Measurements from ENCODE around the gene PEX14. TPM values are rescaled to one million over a fixed set of nuclear protein-coding genes. Genes with fewer than 3 reads are reported as not detected.
"Not testable (repeated sequence)": the region's sequence is repeated elsewhere in the genome, so short reads cannot be mapped to it uniquely, and the experiment has no call there.

PEX14 gene
- total and polyA plus RNA-seq, 11 donors = 14.9 to 28.7 (median 20.4) TPM

GRCh38 chr1:10502206-10502605, 27.5 kb downstream of the PEX14 start:
- Histone ChIP-seq H3K4me1 (peaks cover 0 to 8% (median 0%) of the 10 kb centered on the region in 12 donors), H3K36me3 (peaks cover 0 to 4% (median 0%) of the 10 kb centered on the region in 9 donors), H3K27ac (no peak overlapping the region), H3K9me3 (no peaks in the 10 kb centered on the region), H3K27me3 (no peaks in the 10 kb centered on the region), H3K4me3 (no peak overlapping the region)
- no peak for DNase-seq
- WGBS, 4 donors = 81 to 89% (median 84%) methylated on average over 5 of the region's 5 CpGs
- ATAC-seq = no peak
- TF ChIP-seq CTCF (IDR thresholded peaks at IDR 0.05) (no peak), POLR2A (IDR thresholded peaks at IDR 0.05) (no peak)
- intact Hi-C loops (cut with DNase I) = loop anchor here in 2 of 10 donors (10.0 kb wide), 1 partner anchor 443 kb away; no protein-coding TSS in a partner anchor

- TF ChIP-seq CTCF (IDR thresholded peaks at IDR 0.05) (no peak), POLR2A (IDR thresholded peaks at IDR 0.05) (no peak)
- ATAC-seq = no peak
- peaks cover 0 to 15% (median 5%) of the 10 kb centered on the region in 12 donors for H3K4me1 ChIP-seq
- 62 to 77% (median 71%) methylated on average over 5 of the region's 5 CpGs for WGBS, 4 donors
- intact Hi-C loops (cut with DNase I) = loop anchor here in 2 of 10 donors (10.0 kb wide), 1 partner anchor 441 kb away; no protein-coding TSS in a partner anchor
- no peaks in the 10 kb centered on the region for H3K9me3 ChIP-seq
- H3K4me3 ChIP-seq = no peak overlapping the region
- H3K36me3 ChIP-seq = no peaks in the 10 kb centered on the region
- DNase-seq = no peak
- H3K27ac ChIP-seq = no peak overlapping the region
- H3K27me3 ChIP-seq = no peaks in the 10 kb centered on the region
Observed at GRCh38 chr1:10504249-10504648, 29.5 kb downstream of the PEX14 start.

- ATAC-seq, H3K4me3 ChIP-seq, H3K36me3 ChIP-seq, H3K27me3 ChIP-seq, DNase-seq, H3K9me3 ChIP-seq, H3K27ac ChIP-seq: not testable (repeated sequence)
- WGBS, 4 donors = 90 to 96% (median 93%) methylated on average over 12 of the region's 12 CpGs
- peaks cover 0 to 27% (median 19%) of the 10 kb centered on the region in 12 donors for H3K4me1 ChIP-seq
- intact Hi-C loops (cut with DNase I) = loop anchor here in 7 of 10 donors (1.0 to 10.0 kb wide), 5 partner anchors 9 to 439 kb away; no protein-coding TSS in a partner anchor
Observed at GRCh38 chr1:10506046-10506676, 31.4 kb downstream of the PEX14 start.

GRCh38 chr1:10506677-10507047, 31.9 kb downstream of the PEX14 start:
- Histone ChIP-seq H3K27me3 (no peaks in the 10 kb centered on the region), H3K27ac (no peak overlapping the region), H3K9me3 (no peaks in the 10 kb centered on the region), H3K4me1 (peaks cover 0 to 32% (median 24%) of the 10 kb centered on the region in 12 donors), H3K36me3 (no peaks in the 10 kb centered on the region), H3K4me3 (no peak overlapping the region)
- WGBS, 4 donors = 68 to 84% (median 76%) methylated on average over 4 of the region's 4 CpGs
- ATAC-seq (no peak), DNase-seq (no peak)
- no peak for TF ChIP-seq POLR2A (IDR thresholded peaks at IDR 0.05)
- TF ChIP-seq CTCF (IDR thresholded peaks at IDR 0.05) = no peak
- intact Hi-C loops (cut with DNase I) = loop anchor here in 8 of 10 donors (1.0 to 10.0 kb wide), 5 partner anchors 9 to 438 kb away; no protein-coding TSS in a partner anchor

Measured in heart left ventricle (tissue), 16 donors.